GM23338 (cell line): ENCODE results near the gene WWOX. TPM values are rescaled to one million over a fixed set of nuclear protein-coding genes. Genes with fewer than 3 reads are reported as not detected.

Experiments used
- ATAC-seq: fragments of 200-7000 bp; cut with Tn5 transposase; 3 replicates; pipeline ENCODE4 v1.9.1; 2020
- DNase-seq: peaks from one replicate; pipeline ENCODE4 v3.0.0-alpha.2; 2015; ENCODE audit warnings: low spot score
- H2AFZ ChIP-seq: fragments of 200-600 bp; sonication (generic); 2 replicates; pipeline ENCODE4 v1.8.0; 2016; ENCODE audit warnings: antibody characterized with exemption, mild to moderate bottlenecking, moderate library complexity
- H3F3A ChIP-seq: fragments of 200-600 bp; sonication (generic); replicated peaks from 2 replicates; pipeline ENCODE4 v1.8.0; 2017; ENCODE audit warnings: antibody characterized with exemption, mixed run types, low read depth
- H3K27ac ChIP-seq: fragments of 200-600 bp; sonication (generic); 2 replicates; pipeline ENCODE4 v1.6.1; 2016; ENCODE audit warnings: low read depth
- H3K27me3 ChIP-seq: fragments of 200-600 bp; sonication (generic); 2 replicates; pipeline ENCODE4 v1.8.0; 2016; ENCODE audit warnings: mild to moderate bottlenecking, mixed run types, moderate library complexity; ENCODE audit not compliant: insufficient read depth
- H3K36me3 ChIP-seq: fragments of 200-600 bp; sonication (generic); 2 replicates; pipeline ENCODE4 v1.8.0; 2016; ENCODE audit warnings: mild to moderate bottlenecking; ENCODE audit not compliant: insufficient read depth
- H3K4me1 ChIP-seq: fragments of 200-600 bp; sonication (generic); 2 replicates; pipeline ENCODE4 v1.8.0; 2016; ENCODE audit warnings: mild to moderate bottlenecking, moderate library complexity; ENCODE audit not compliant: insufficient read depth
- H3K4me2 ChIP-seq: fragments of 200-600 bp; sonication (generic); 2 replicates; pipeline ENCODE4 v1.7.1; 2017; ENCODE audit warnings: mixed run types
- H3K4me3 ChIP-seq: fragments of 200-600 bp; sonication (generic); 2 replicates; pipeline ENCODE4 v1.6.1; 2016; ENCODE audit warnings: mixed run types
- H3K79me2 ChIP-seq: fragments of 200-600 bp; sonication (generic); replicated peaks from 2 replicates; pipeline ENCODE4 v1.8.0; 2017; ENCODE audit warnings: mild to moderate bottlenecking; ENCODE audit not compliant: insufficient read depth
- H3K9me2 ChIP-seq: fragments of 200-600 bp; sonication (generic); 2 replicates; pipeline ENCODE4 v1.8.0; 2017; ENCODE audit not compliant: insufficient read depth
- H4K20me1 ChIP-seq: fragments of 200-600 bp; sonication (generic); replicated peaks from 2 replicates; pipeline ENCODE4 v1.8.0; 2017; ENCODE audit warnings: mild to moderate bottlenecking; ENCODE audit not compliant: insufficient read depth
- H3K27ac Mint-ChIP-seq: 2 replicates; pipeline ENCODE4 v1.8.0; 2020; ENCODE audit warnings: inconsistent platforms, mild to moderate bottlenecking, moderate library complexity, mixed read lengths
- H3K27me3 Mint-ChIP-seq: 3 replicates; pipeline ENCODE4 v1.8.0; 2022; ENCODE audit warnings: low read depth, mild to moderate bottlenecking, moderate library complexity, mixed read lengths, inconsistent platforms; ENCODE audit not compliant: insufficient read depth, poor library complexity
- H3K36me3 Mint-ChIP-seq: 3 replicates; pipeline ENCODE4 v1.8.0; 2021; ENCODE audit warnings: low read depth, mild to moderate bottlenecking, inconsistent platforms, moderate library complexity, mixed read lengths
- H3K4me1 Mint-ChIP-seq: 3 replicates; pipeline ENCODE4 v1.8.0; 2020; ENCODE audit warnings: mild to moderate bottlenecking, inconsistent platforms, mixed read lengths
- H3K4me3 Mint-ChIP-seq: 3 replicates; pipeline ENCODE4 v1.8.0; 2021; ENCODE audit warnings: moderate library complexity, mild to moderate bottlenecking, inconsistent platforms, mixed read lengths
- H3K9me3 Mint-ChIP-seq: 3 replicates; pipeline ENCODE4 v1.8.0; 2020; ENCODE audit warnings: moderate library complexity, mild to moderate bottlenecking, inconsistent platforms, mixed read lengths
- ETS1 ChIP-seq: IDR thresholded peaks from 2 replicates; pipeline ENCODE4 v1.6.1; 2016; ENCODE audit warnings: antibody characterized with exemption
- EZH2 ChIP-seq: fragments of 200-600 bp; sonication (generic); IDR thresholded peaks from one replicate; pipeline ENCODE4 v1.8.0; 2017; ENCODE audit warnings: antibody characterized with exemption, mild to moderate bottlenecking, low read depth; ENCODE audit not compliant: unreplicated experiment
- EZH2phosphoT487 ChIP-seq: fragments of 200-600 bp; sonication (generic); IDR thresholded peaks from one replicate; pipeline ENCODE4 v1.8.1; 2018; ENCODE audit warnings: antibody characterized with exemption; ENCODE audit not compliant: unreplicated experiment
- JUNB ChIP-seq: IDR thresholded peaks from one replicate; pipeline ENCODE4 v1.6.1; 2016; ENCODE audit warnings: antibody characterized with exemption; ENCODE audit not compliant: unreplicated experiment
- NANOG ChIP-seq: IDR thresholded peaks from 2 replicates; pipeline ENCODE4 v1.6.1; 2016; ENCODE audit warnings: antibody characterized with exemption, borderline replicate concordance
- POLR2AphosphoS5 ChIP-seq: IDR thresholded peaks from 2 replicates; pipeline ENCODE4 v1.6.1; 2016; ENCODE audit warnings: antibody characterized with exemption, low read depth
- REST ChIP-seq: IDR thresholded peaks from one replicate; pipeline ENCODE4 v1.6.1; 2018; ENCODE audit warnings: antibody characterized with exemption; ENCODE audit not compliant: unreplicated experiment
- STAT1 ChIP-seq: IDR thresholded peaks from one replicate; pipeline ENCODE4 v1.6.1; 2016; ENCODE audit warnings: antibody characterized with exemption; ENCODE audit not compliant: unreplicated experiment
- ZNF462 ChIP-seq: fragments of 250-450 bp; sonication (Bioruptor Pico); IDR thresholded peaks from 2 replicates; pipeline ENCODE4 v1.5.0; 2020; ENCODE audit warnings: mild to moderate bottlenecking, moderate library complexity
- polyA plus RNA-seq: library from polyadenylated mRNA; unstranded; fragments of >200 nt; fragmentation: Nextera tagmentation; extraction: Ambion mirVana; gene quantifications from 2 replicates; pipeline ENCODE4 v1.2.1, GENCODE V29; 2016
- total RNA-seq: library from RNA; depleted of rRNA; stranded (reverse); fragments of >200 nt; shearing (Covaris generic); gene quantifications from 2 replicates; pipeline ENCODE4 v1.2.3, GENCODE V29; 2014

The WWOX gene
- total and polyA plus RNA-seq, 2 experiments from 2014 or later = 10.0 to 19.3 TPM

- TF ChIP-seq ETS1 (no peak), JUNB (no peak), EZH2 (no peak), EZH2phosphoT487 (no peak)
Observed at GRCh38 chr16:78629173-78629572, 529.7 kb downstream of the WWOX start (continued).

GRCh38 chr16:78630102-78630501, 530.6 kb downstream of the WWOX start:
- ATAC-seq = no peak
- H3K4me1 Mint-ChIP-seq = no peaks in the 10 kb centered on the region
- no peak overlapping the region for H3K27ac Mint-ChIP-seq
- no peak for DNase-seq
- Histone ChIP-seq H3K27me3 (no peaks in the 10 kb centered on the region), H4K20me1 (no peaks in the 10 kb centered on the region), H3K4me2 (no peak overlapping the region), H3K4me1 (no peaks in the 10 kb centered on the region), H3K9me2 (0 out of 2 replicates have a peak, but pooled peaks cover 5% of the 10 kb centered on the region), H3K36me3 (no peaks in the 10 kb centered on the region), H3K79me2 (no peaks in the 10 kb centered on the region), H3K27ac (no peak overlapping the region), H2AFZ (no peak overlapping the region), H3K4me3 (no peak overlapping the region), H3F3A (no peaks in the 10 kb centered on the region)
- H3K27me3 Mint-ChIP-seq = peaks cover 2% of the 10 kb centered on the region
- no peak overlapping the region for H3K4me3 Mint-ChIP-seq
- H3K36me3 Mint-ChIP-seq = peaks cover 16% of the 10 kb centered on the region; the same call in 2 of the 3 replicates
- TF ChIP-seq NANOG = no peak
- peaks cover 24% of the 10 kb centered on the region for H3K9me3 Mint-ChIP-seq

GRCh38 chr16:78633551-78633950, 534.1 kb downstream of the WWOX start:
- Mint-ChIP-seq H3K4me3 (no peak overlapping the region), H3K9me3 (peaks cover 24% of the 10 kb centered on the region), H3K36me3 (peaks cover 16% of the 10 kb centered on the region; the same call in 2 of the 3 replicates), H3K27ac (no peak overlapping the region), H3K4me1 (peaks cover 3% of the 10 kb centered on the region; the same call in 1 of the 3 replicates), H3K27me3 (peaks cover 3% of the 10 kb centered on the region)
- no peaks in the 10 kb centered on the region for H3K9me2 ChIP-seq
- H3K36me3 ChIP-seq = no peaks in the 10 kb centered on the region
- no peaks in the 10 kb centered on the region for H3F3A ChIP-seq
- H4K20me1 ChIP-seq = no peaks in the 10 kb centered on the region
- no peaks in the 10 kb centered on the region for H3K79me2 ChIP-seq
- no peak overlapping the region for H3K4me3 ChIP-seq
- H2AFZ ChIP-seq = no peak overlapping the region
- no peaks in the 10 kb centered on the region for H3K27me3 ChIP-seq
- no peak for ATAC-seq
- H3K27ac ChIP-seq = no peak overlapping the region
- no peaks in the 10 kb centered on the region for H3K4me1 ChIP-seq
- no peak overlapping the region for H3K4me2 ChIP-seq
- no peak for DNase-seq
- TF ChIP-seq ZNF462 (CRISPR knock-in tag) (no peak), POLR2AphosphoS5 (no peak), REST (no peak), EZH2 (no peak), STAT1 (no peak)
